H9 (cell line): ENCODE data around the gene IL1RAPL2. TPM values are rescaled to one million over a fixed set of nuclear protein-coding genes. Genes with fewer than 3 reads are reported as not detected.

Experiments
- DNase-seq: peaks from one replicate; pipeline ENCODE4 v3.0.0-alpha.2; 2017
- H2AFZ ChIP-seq: one replicate; pipeline ENCODE4 v1.6.1; 2013; ENCODE audit warnings: mild to moderate bottlenecking, low read length, control low read depth, moderate library complexity
- H2AK5ac ChIP-seq: 2 replicates; pipeline ENCODE4 v1.6.1; 2013; ENCODE audit warnings: low read length, control low read depth, mixed read lengths; ENCODE audit not compliant: insufficient read length
- H2BK120ac ChIP-seq: one replicate; pipeline ENCODE4 v1.6.1; 2013; ENCODE audit warnings: low read depth, mild to moderate bottlenecking, low read length, control low read depth, inconsistent platforms; ENCODE audit not compliant: poor library complexity, severe bottlenecking
- H2BK12ac ChIP-seq: 2 replicates; pipeline ENCODE4 v1.6.1; 2013; ENCODE audit warnings: low read length, control low read depth, mixed read lengths, low read depth; ENCODE audit not compliant: insufficient read length
- H2BK15ac ChIP-seq: 2 replicates; pipeline ENCODE4 v1.6.1; 2013; ENCODE audit warnings: low read depth, low read length, control low read depth
- H2BK20ac ChIP-seq: one replicate; pipeline ENCODE4 v1.6.1; 2013; ENCODE audit warnings: low read depth, mild to moderate bottlenecking, low read length, control low read depth, inconsistent platforms; ENCODE audit not compliant: poor library complexity, severe bottlenecking
- H2BK5ac ChIP-seq: 2 replicates; pipeline ENCODE4 v1.6.1; 2013; ENCODE audit warnings: low read length, control low read depth, mixed read lengths; ENCODE audit not compliant: insufficient read length
- H3K14ac ChIP-seq: 2 replicates; pipeline ENCODE4 v1.6.1; 2013; ENCODE audit warnings: low read length, control low read depth; ENCODE audit not compliant: insufficient read depth
- H3K18ac ChIP-seq: 2 replicates; pipeline ENCODE4 v1.6.1; 2013; ENCODE audit warnings: low read depth, mild to moderate bottlenecking, mixed read lengths, low read length, control low read depth; ENCODE audit not compliant: insufficient read length
- H3K23ac ChIP-seq: 2 replicates; pipeline ENCODE4 v1.6.1; 2013; ENCODE audit warnings: low read length, control low read depth, mixed read lengths, low read depth; ENCODE audit not compliant: insufficient read length
- H3K23me2 ChIP-seq: 2 replicates; pipeline ENCODE4 v1.6.1; 2013; ENCODE audit warnings: low read depth, mild to moderate bottlenecking, mixed read lengths, low read length, control low read depth; ENCODE audit not compliant: insufficient read length, poor library complexity, severe bottlenecking
- H3K27ac ChIP-seq: 2 replicates; pipeline ENCODE4 v1.5.1; 2013; ENCODE audit warnings: low read length, control low read depth, mixed read lengths, low read depth; ENCODE audit not compliant: insufficient read length
- H3K27me3 ChIP-seq: 2 replicates; pipeline ENCODE4 v1.6.1; 2013; ENCODE audit warnings: low read length, control low read depth, inconsistent platforms; ENCODE audit not compliant: insufficient read depth
- H3K4ac ChIP-seq: 2 replicates; pipeline ENCODE4 v1.6.1; 2013; ENCODE audit warnings: low read depth, mild to moderate bottlenecking, control low read depth, inconsistent platforms, low read length, moderate library complexity
- H3K4me1 ChIP-seq: 2 replicates; pipeline ENCODE4 v1.6.1; 2013; ENCODE audit warnings: low read length, control low read depth, inconsistent platforms; ENCODE audit not compliant: insufficient read depth
- H3K4me2 ChIP-seq: 2 replicates; pipeline ENCODE4 v1.6.1; 2013; ENCODE audit warnings: low read length, control low read depth, mixed read lengths; ENCODE audit not compliant: insufficient read length, insufficient read depth
- H3K56ac ChIP-seq: 2 replicates; pipeline ENCODE4 v1.6.1; 2013; ENCODE audit warnings: low read depth, mild to moderate bottlenecking, mixed read lengths, low read length, control low read depth; ENCODE audit not compliant: insufficient read length
- H3K79me1 ChIP-seq: 2 replicates; pipeline ENCODE4 v1.6.1; 2013; ENCODE audit warnings: low read depth, mild to moderate bottlenecking, moderate library complexity, low read length, control low read depth, inconsistent platforms; ENCODE audit not compliant: insufficient read depth, poor library complexity, severe bottlenecking
- H3K79me2 ChIP-seq: 2 replicates; pipeline ENCODE4 v1.6.1; 2013; ENCODE audit warnings: low read length, control low read depth, inconsistent platforms; ENCODE audit not compliant: insufficient read depth
- H3K9ac ChIP-seq: 2 replicates; pipeline ENCODE4 v1.6.1; 2013; ENCODE audit warnings: low read length, control low read depth, mixed read lengths; ENCODE audit not compliant: insufficient read length; ENCODE audit errors: extremely low read depth
- H3K9me3 ChIP-seq: one replicate; pipeline ENCODE4 v1.6.1; 2013; ENCODE audit warnings: low read depth, low read length, inconsistent platforms; ENCODE audit not compliant: control insufficient read depth
- H3T11ph ChIP-seq: one replicate; pipeline ENCODE4 v1.6.1; 2013; ENCODE audit warnings: mild to moderate bottlenecking, low read length, control low read depth, inconsistent platforms
- H4K20me1 ChIP-seq: one replicate; pipeline ENCODE4 v1.6.1; 2013; ENCODE audit not compliant: control insufficient read depth, insufficient read length, insufficient read depth
- H4K5ac ChIP-seq: 2 replicates; pipeline ENCODE4 v1.6.1; 2013; ENCODE audit warnings: low read depth, mild to moderate bottlenecking, mixed read lengths, low read length, control low read depth; ENCODE audit not compliant: insufficient read length
- H4K8ac ChIP-seq: replicated peaks from 2 replicates; pipeline ENCODE4 v1.6.1; 2013; ENCODE audit warnings: low read length, control low read depth, mixed read lengths, low read depth; ENCODE audit not compliant: insufficient read length
- H4K91ac ChIP-seq: 2 replicates; pipeline ENCODE4 v1.6.1; 2013; ENCODE audit warnings: low read depth, mild to moderate bottlenecking, moderate library complexity, mixed read lengths, low read length, control low read depth; ENCODE audit not compliant: insufficient read length
- H3K27ac Mint-ChIP-seq, 3 experiments: 2 replicates in 2 of 3; 3 replicates in 1 of 3; pipeline ENCODE4 v1.8.0; 2020 to 2021; ENCODE audit warnings: mixed read lengths in 3 of 3, mild to moderate bottlenecking in 1 of 3, moderate library complexity in 1 of 3
- H3K27me3 Mint-ChIP-seq: 2 replicates; pipeline ENCODE4 v1.8.0; 2021; ENCODE audit warnings: low read depth, mild to moderate bottlenecking, moderate library complexity, mixed read lengths
- H3K36me3 Mint-ChIP-seq, 3 experiments: 2 replicates in 2 of 3; 3 replicates in 1 of 3; pipeline ENCODE4 v1.8.0; 2020 to 2021; ENCODE audit warnings: low read depth in 3 of 3, mixed read lengths in 3 of 3; ENCODE audit not compliant: insufficient read depth in 1 of 3
- H3K4me1 Mint-ChIP-seq, 2 experiments: 2 replicates each; pipeline ENCODE4 v1.8.0; 2020; ENCODE audit warnings: mixed read lengths in 2 of 2
- H3K4me3 Mint-ChIP-seq, 2 experiments: 2 replicates in 1 of 2; 3 replicates in 1 of 2; pipeline ENCODE4 v1.8.0; 2020 to 2021; ENCODE audit warnings: mild to moderate bottlenecking in 2 of 2, mixed read lengths in 2 of 2, moderate library complexity in 1 of 2
- H3K9me3 Mint-ChIP-seq, 2 experiments: 2 replicates in 1 of 2; 3 replicates in 1 of 2; pipeline ENCODE4 v1.8.0; 2020; ENCODE audit warnings: mild to moderate bottlenecking in 2 of 2, mixed read lengths in 2 of 2, moderate library complexity in 1 of 2
- WGBS: extraction: QIAGEN DNeasy Blood & Tissue Kit; methylation state at CpG from one replicate; pipeline ENCODE4 v1.1.7; 2013; ENCODE audit warnings: missing lambda C conversion rate, low lambda C conversion rate, mixed read lengths; ENCODE audit not compliant: insufficient read length; ENCODE audit errors: extremely low coverage; 5-methylcytosine and 5-hydroxymethylcytosine counted together
- total RNA-seq: library from RNA; stranded (reverse); gene quantifications from 2 replicates; pipeline ENCODE4 v1.2.1, GENCODE V29; 2021
- TF ChIP-seq, protein P1 (sequence below): fragments of 200-600 bp; sonication (generic); conservative IDR thresholded peaks from 3 replicates; pipeline ENCODE4 v1.8.0; 2021; ENCODE audit warnings: antibody characterized with exemption, mild to moderate bottlenecking

The IL1RAPL2 gene
- total RNA-seq, 1 experiment from 2014 or later: not detected

DNA sequence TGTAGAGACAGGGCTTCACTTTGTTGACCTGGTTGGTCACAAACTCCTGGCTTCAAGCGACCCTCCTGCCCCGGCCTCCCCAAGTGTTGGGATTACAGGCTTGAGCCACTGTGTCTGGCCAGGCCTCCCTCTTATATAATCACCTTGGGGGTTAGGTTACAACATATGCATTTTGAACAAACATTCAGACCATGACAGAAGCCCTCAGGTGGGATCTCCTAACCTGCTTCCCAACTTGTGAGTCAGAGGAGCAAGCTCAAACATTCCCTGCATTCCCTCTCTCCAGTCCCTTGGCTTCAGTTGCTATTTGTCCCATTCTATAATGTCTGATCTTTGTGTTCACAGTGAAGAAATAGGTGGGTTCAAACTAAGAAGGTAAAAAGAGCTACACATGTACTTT, 1179.9 kb downstream of the IL1RAPL2 start:
- H3K4me1 Mint-ChIP-seq: no peaks in the 10 kb centered on the region
- H3K9me3 Mint-ChIP-seq: peaks cover 0 to 28% of the 10 kb centered on the region in 2 experiments; a peak in 1 of 5 replicates
- no peaks in the 10 kb centered on the region; a peak in 1 of 7 replicates for H3K36me3 Mint-ChIP-seq

More for the DNA sequence above, 1179.9 kb downstream of the IL1RAPL2 start:
- H3K27me3 Mint-ChIP-seq: no peaks in the 10 kb centered on the region
- TF ChIP-seq, protein P1, sequence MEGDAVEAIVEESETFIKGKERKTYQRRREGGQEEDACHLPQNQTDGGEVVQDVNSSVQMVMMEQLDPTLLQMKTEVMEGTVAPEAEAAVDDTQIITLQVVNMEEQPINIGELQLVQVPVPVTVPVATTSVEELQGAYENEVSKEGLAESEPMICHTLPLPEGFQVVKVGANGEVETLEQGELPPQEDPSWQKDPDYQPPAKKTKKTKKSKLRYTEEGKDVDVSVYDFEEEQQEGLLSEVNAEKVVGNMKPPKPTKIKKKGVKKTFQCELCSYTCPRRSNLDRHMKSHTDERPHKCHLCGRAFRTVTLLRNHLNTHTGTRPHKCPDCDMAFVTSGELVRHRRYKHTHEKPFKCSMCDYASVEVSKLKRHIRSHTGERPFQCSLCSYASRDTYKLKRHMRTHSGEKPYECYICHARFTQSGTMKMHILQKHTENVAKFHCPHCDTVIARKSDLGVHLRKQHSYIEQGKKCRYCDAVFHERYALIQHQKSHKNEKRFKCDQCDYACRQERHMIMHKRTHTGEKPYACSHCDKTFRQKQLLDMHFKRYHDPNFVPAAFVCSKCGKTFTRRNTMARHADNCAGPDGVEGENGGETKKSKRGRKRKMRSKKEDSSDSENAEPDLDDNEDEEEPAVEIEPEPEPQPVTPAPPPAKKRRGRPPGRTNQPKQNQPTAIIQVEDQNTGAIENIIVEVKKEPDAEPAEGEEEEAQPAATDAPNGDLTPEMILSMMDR: no peak
- Histone ChIP-seq H2BK120ac (no peak overlapping the region), H3K4me1 (no peaks in the 10 kb centered on the region), H3K79me1 (no peaks in the 10 kb centered on the region), H3K56ac (no peak overlapping the region), H3K79me2 (no peaks in the 10 kb centered on the region), H4K8ac (no peak overlapping the region), H2BK5ac (no peak overlapping the region), H4K5ac (no peak overlapping the region), H2AK5ac (no peak overlapping the region), H2AFZ (no peak overlapping the region), H4K91ac (no peak overlapping the region), H2BK20ac (no peak overlapping the region), H3K4ac (no peak overlapping the region), H3K27me3 (no peaks in the 10 kb centered on the region), H4K20me1 (no peaks in the 10 kb centered on the region), H3K27ac (no peak overlapping the region), H3T11ph (no peak overlapping the region), H3K14ac (no peak overlapping the region), H3K9me3 (no peaks in the 10 kb centered on the region), H3K4me2 (no peak overlapping the region), H3K9ac (no peak overlapping the region), H3K23me2 (no peaks in the 10 kb centered on the region), H3K23ac (no peak overlapping the region), H2BK12ac (no peak overlapping the region), H2BK15ac (no peak overlapping the region), H3K18ac (no peak overlapping the region)
- no peak overlapping the region for H3K27ac Mint-ChIP-seq
- no CpG with 5 or more reads among the region's 2 CpGs for WGBS
- no peak overlapping the region for H3K4me3 Mint-ChIP-seq
- DNase-seq: no peak
